ENCODE data around the gene CHST7. TPM values are rescaled to one million over a fixed set of nuclear protein-coding genes. Genes with fewer than 3 reads are reported as not detected.

The CHST7 gene
- total and polyA plus RNA-seq, 2 of the 4 experiments (the other 2 are of a cell fraction): 2.9 to 4.8 TPM

DNA sequence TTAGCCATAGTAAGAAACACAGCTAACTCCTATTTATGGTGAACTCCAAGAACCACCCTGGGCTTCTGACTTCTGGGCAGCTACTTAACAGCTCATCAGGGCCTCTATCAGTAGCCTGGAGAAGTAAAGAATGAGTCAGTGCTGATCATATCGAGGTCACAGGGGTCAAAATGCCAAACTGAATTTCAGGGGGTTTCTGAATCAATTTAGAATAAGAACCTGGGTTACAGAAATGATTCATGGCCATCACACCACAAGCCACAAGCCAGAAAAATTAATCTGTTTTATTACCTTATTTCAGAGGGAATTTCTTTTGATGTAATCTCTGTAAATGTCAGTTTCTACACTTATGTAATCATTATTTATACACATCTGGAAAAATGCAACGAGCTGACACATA is 64.4 kb downstream of the CHST7 start:
- intact Hi-C loops (cut with micrococcal nuclease): no loop called here
- ATAC-seq (ENCODE audit: low read depth): 0 out of 2 replicates have a peak, but pooled peaks have one; percentile 35
- H3K4me2 ChIP-seq (ENCODE audit: low read depth, low read length): no peak overlapping the region
- WGBS, 2 experiments (ENCODE audit: extremely low coverage in 2 of 2, insufficient read length in 1 of 2): no CpG with 5 or more reads among the region's 2 CpGs
- ChIA-PET CTCF (no interaction called here), POLR2A (ENCODE audit: unreplicated experiment) (no interaction called here)
- no peaks in the 10 kb centered on the region for H3K36me3 ChIP-seq (ENCODE audit: control insufficient read depth, insufficient read depth, low read length)
- no peaks in the 10 kb centered on the region for H3K79me1 ChIP-seq (ENCODE audit: low read depth in 1 of 2, low read length in 2 of 2)
- peaks cover 2% of the 10 kb centered on the region for H3K27me3 ChIP-seq (ENCODE audit: control insufficient read depth, insufficient read depth, low read length)
- no peak overlapping the region for H2BK5ac ChIP-seq (ENCODE audit: low read depth, low read length, poor library complexity, severe bottlenecking)
- H3K56ac ChIP-seq (ENCODE audit: extremely low read depth, insufficient read depth, low read length): no peak overlapping the region
- H3K9ac ChIP-seq (ENCODE audit: low read depth, low read length): no peak overlapping the region
- H2BK15ac ChIP-seq (ENCODE audit: low read depth, low read length): no peak overlapping the region
- dilution Hi-C loops (cut with HindIII; ENCODE audit: low sequenced_read_pairs, unreplicated experiment): no loop called here
- in situ Hi-C loops (cut with MboI; ENCODE audit: low sequenced_read_pairs): no loop called here
- H3K4me1 ChIP-seq (ENCODE audit: control insufficient read depth, insufficient read depth, low read length): peaks cover 1% of the 10 kb centered on the region; the same call in 1 of the 2 replicates
- H2AK9ac ChIP-seq (replicated peaks; ENCODE audit: low read depth, low read length, poor library complexity): no peak overlapping the region
- H3K18ac ChIP-seq (ENCODE audit: low read depth, low read length): no peak overlapping the region
- no peak overlapping the region for H4K91ac ChIP-seq (ENCODE audit: insufficient read depth, low read depth, low read length)
- H4K8ac ChIP-seq (ENCODE audit: low read depth in 2 of 2, low read length in 2 of 2): no peak overlapping the region
- H2AFZ ChIP-seq (replicated peaks; ENCODE audit: low read length, poor library complexity): no peak overlapping the region
- H3K4me3 ChIP-seq (ENCODE audit: insufficient read depth, low read depth, low read length): no peak overlapping the region
- H3K9me3 ChIP-seq (ENCODE audit: control insufficient read depth, insufficient read depth, low read length): no peaks in the 10 kb centered on the region
- BruUV-seq (replicated peaks): no TSS peak
- no peak overlapping the region for H3K4ac ChIP-seq (ENCODE audit: low read depth, low read length)
- no peak overlapping the region for H2BK120ac ChIP-seq (ENCODE audit: low read depth, low read length)
- H4K20me1 ChIP-seq (ENCODE audit: insufficient read depth, low read length): no peaks in the 10 kb centered on the region
- no peak overlapping the region for H2AK5ac ChIP-seq (ENCODE audit: low read depth, low read length)
- H3K27ac ChIP-seq (ENCODE audit: insufficient read depth, low read length): no peak overlapping the region
- H2BK20ac ChIP-seq (ENCODE audit: low read depth, low read length): no peak overlapping the region
- peak; percentile 39 for DNase-seq
- no peak overlapping the region for H3K14ac ChIP-seq (replicated peaks; ENCODE audit: low read depth, low read length)
- TF ChIP-seq FOS (IDR thresholded peaks at IDR 0.05; ENCODE audit: low read depth, low read length): no peak
- H3K23ac ChIP-seq (ENCODE audit: low read depth, low read length): no peak overlapping the region
- H3K9me1 ChIP-seq (ENCODE audit: insufficient read depth, low read length): no peaks in the 10 kb centered on the region
- no peak overlapping the region for H4K5ac ChIP-seq (ENCODE audit: low read depth, low read length)
